Activated T-cell treated with anti-CD3 and anti-CD28 coated beads, Interleukin-2, amount 50 U/mL, for 72 hours (primary cell): ENCODE measurements around the gene ALDH3B2. TPM values are rescaled to one million over a fixed set of nuclear protein-coding genes. Genes with fewer than 3 reads are reported as not detected.
"Not testable (repeated sequence)": the region's sequence is repeated elsewhere in the genome, so short reads cannot be mapped to it uniquely, and the experiment has no call there.

Experiments used
- ATAC-seq, 2 donors: fragments of 150-1000 bp; cut with Tn5 transposase; replicated peaks in 1 of 2; 2 replicates each; pipeline ENCODE4 v1.10.0; 2021; ENCODE audit warnings: moderate library complexity in 2 of 2, mild to moderate bottlenecking in 1 of 2
- DNase-seq, 2 donors: peaks; one replicate each; pipeline ENCODE4 v3.0.0; 2021 to 2022; ENCODE audit warnings: mixed read lengths in 1 of 2
- H3K27ac Mint-ChIP-seq: one replicate; pipeline ENCODE4 v1.8.0; 2022; ENCODE audit warnings: mild to moderate bottlenecking, moderate library complexity, mixed read lengths
- H3K27me3 Mint-ChIP-seq: one replicate; pipeline ENCODE4 v1.8.0; 2022; ENCODE audit warnings: low read depth, mixed read lengths
- H3K36me3 Mint-ChIP-seq, 2 donors: one replicate each; pipeline ENCODE4 v1.8.0; 2022; ENCODE audit warnings: mixed read lengths in 2 of 2, mild to moderate bottlenecking in 1 of 2; ENCODE audit not compliant: insufficient read depth in 2 of 2
- H3K4me1 Mint-ChIP-seq: one replicate; pipeline ENCODE4 v1.8.0; 2022; ENCODE audit warnings: low read depth, mixed read lengths
- H3K4me3 Mint-ChIP-seq, 2 donors: one replicate each; pipeline ENCODE4 v1.8.0; 2022; ENCODE audit warnings: mild to moderate bottlenecking in 2 of 2, mixed read lengths in 2 of 2, moderate library complexity in 2 of 2
- H3K9me3 Mint-ChIP-seq, 2 donors: one replicate each; pipeline ENCODE4 v1.8.0; 2022; ENCODE audit warnings: mixed read lengths in 2 of 2
- total RNA-seq, 2 donors: library from RNA; stranded (reverse); gene quantifications; one replicate each; pipeline ENCODE4 v1.2.3, GENCODE V29; 2022

ALDH3B2 gene
- total RNA-seq, 2 donors from 2014 or later: not detected

- no peak overlapping the region for H3K4me3 Mint-ChIP-seq
- H3K36me3 Mint-ChIP-seq: no peaks in the 10 kb centered on the region
- H3K27ac Mint-ChIP-seq: no peak overlapping the region
- ATAC-seq: no peak
- DNase-seq: no peak
- no peaks in the 10 kb centered on the region for H3K9me3 Mint-ChIP-seq
- H3K27me3 Mint-ChIP-seq: no peaks in the 10 kb centered on the region
- H3K4me1 Mint-ChIP-seq: no peaks in the 10 kb centered on the region
Measured at GRCh38 chr11:67699521-67699920, 25.1 kb upstream of the ALDH3B2 start.

GRCh38 chr11:67698247-67698646 is 23.8 kb upstream of the ALDH3B2 start:
- no peaks in the 10 kb centered on the region for H3K27me3 Mint-ChIP-seq
- no peaks in the 10 kb centered on the region for H3K36me3 Mint-ChIP-seq
- no peaks in the 10 kb centered on the region for H3K4me1 Mint-ChIP-seq
- no peaks in the 10 kb centered on the region for H3K9me3 Mint-ChIP-seq
- H3K27ac Mint-ChIP-seq: no peak overlapping the region
- H3K4me3 Mint-ChIP-seq: no peak overlapping the region
- peak; percentile 43 to 60 for ATAC-seq
- peak; percentile 13 for DNase-seq

- no peaks in the 10 kb centered on the region for H3K9me3 Mint-ChIP-seq
- H3K4me1 Mint-ChIP-seq: no peaks in the 10 kb centered on the region
Measured at GRCh38 chr11:67697846-67698245, 23.4 kb upstream of the ALDH3B2 start.

GRCh38 chr11:67696998-67697397 is 22.6 kb upstream of the ALDH3B2 start:
- H3K4me3 Mint-ChIP-seq: no peak overlapping the region
- no peaks in the 10 kb centered on the region for H3K36me3 Mint-ChIP-seq
- DNase-seq: no peak
- H3K4me1 Mint-ChIP-seq: no peaks in the 10 kb centered on the region
- H3K27me3 Mint-ChIP-seq: no peaks in the 10 kb centered on the region
- no peak overlapping the region for H3K27ac Mint-ChIP-seq
- ATAC-seq: no peak
- H3K9me3 Mint-ChIP-seq: no peaks in the 10 kb centered on the region

More at GRCh38 chr11:67697846-67698245, 23.4 kb upstream of the ALDH3B2 start:
- no peak for ATAC-seq
- Mint-ChIP-seq H3K4me3 (no peak overlapping the region), H3K36me3 (no peaks in the 10 kb centered on the region), H3K27ac (no peak overlapping the region), H3K27me3 (no peaks in the 10 kb centered on the region)
- DNase-seq: no peak

GRCh38 chr11:67695606-67696005 is 21.2 kb upstream of the ALDH3B2 start:
- H3K4me3 Mint-ChIP-seq: no peak overlapping the region
- H3K4me1 Mint-ChIP-seq: no peaks in the 10 kb centered on the region
- H3K27me3 Mint-ChIP-seq: peaks cover under 1% of the 10 kb centered on the region
- no peak for ATAC-seq
- H3K36me3 Mint-ChIP-seq: no peaks in the 10 kb centered on the region
- DNase-seq: no peak
- no peak overlapping the region for H3K27ac Mint-ChIP-seq
- H3K9me3 Mint-ChIP-seq: no peaks in the 10 kb centered on the region

- Mint-ChIP-seq H3K27me3 (peaks cover 7% of the 10 kb centered on the region), H3K4me1 (no peaks in the 10 kb centered on the region), H3K27ac (no peak overlapping the region), H3K9me3 (no peaks in the 10 kb centered on the region), H3K36me3 (no peaks in the 10 kb centered on the region), H3K4me3 (no peak overlapping the region)
- DNase-seq (no peak), ATAC-seq (no peak)
Measured at GRCh38 chr11:67694875-67695555, 20.6 kb upstream of the ALDH3B2 start.

- Mint-ChIP-seq H3K27ac (no peak overlapping the region), H3K4me1 (no peaks in the 10 kb centered on the region), H3K9me3 (no peaks in the 10 kb centered on the region), H3K27me3 (peaks cover 7% of the 10 kb centered on the region), H3K4me3 (no peak overlapping the region), H3K36me3 (no peaks in the 10 kb centered on the region)
- ATAC-seq (no peak), DNase-seq (no peak)
Measured at GRCh38 chr11:67691149-67691548, 16.7 kb upstream of the ALDH3B2 start.

- Mint-ChIP-seq H3K4me3 (no peak overlapping the region), H3K4me1 (no peaks in the 10 kb centered on the region), H3K27ac (no peak overlapping the region), H3K36me3 (no peaks in the 10 kb centered on the region), H3K9me3 (no peaks in the 10 kb centered on the region), H3K27me3 (peaks cover 14% of the 10 kb centered on the region)
- DNase-seq: no peak
- peak in 1 of 2 donors; percentile 25 for ATAC-seq
Measured at GRCh38 chr11:67689178-67689577, 14.8 kb upstream of the ALDH3B2 start.

GRCh38 chr11:67687986-67688385 is 13.6 kb upstream of the ALDH3B2 start:
- ATAC-seq (no peak), DNase-seq (no peak)
- no peak overlapping the region for H3K4me3 Mint-ChIP-seq
- H3K27ac Mint-ChIP-seq: no peak overlapping the region
- H3K36me3 Mint-ChIP-seq: no peaks in the 10 kb centered on the region
- peaks cover 14% of the 10 kb centered on the region for H3K27me3 Mint-ChIP-seq
- no peaks in the 10 kb centered on the region for H3K9me3 Mint-ChIP-seq
- no peaks in the 10 kb centered on the region for H3K4me1 Mint-ChIP-seq

- H3K4me1 Mint-ChIP-seq, DNase-seq, H3K27ac Mint-ChIP-seq, H3K36me3 Mint-ChIP-seq, H3K9me3 Mint-ChIP-seq, ATAC-seq, H3K4me3 Mint-ChIP-seq: not testable (repeated sequence)
- peaks cover 14% of the 10 kb centered on the region for H3K27me3 Mint-ChIP-seq
Measured at GRCh38 chr11:67685641-67686332, 11.4 kb upstream of the ALDH3B2 start.

- not testable (repeated sequence) for H3K27ac Mint-ChIP-seq, H3K9me3 Mint-ChIP-seq, H3K4me1 Mint-ChIP-seq, H3K4me3 Mint-ChIP-seq, DNase-seq, H3K36me3 Mint-ChIP-seq, ATAC-seq
- peaks cover 11% of the 10 kb centered on the region for H3K27me3 Mint-ChIP-seq
Measured at GRCh38 chr11:67682126-67683034, 8.0 kb upstream of the ALDH3B2 start.

- Mint-ChIP-seq H3K27me3 (peaks cover 16% of the 10 kb centered on the region), H3K9me3 (peaks cover 4 to 5% of the 10 kb centered on the region in 2 donors), H3K27ac (peak overlapping the region; percentile 16), H3K36me3 (peaks cover 0 to 3% of the 10 kb centered on the region in 2 donors), H3K4me3 (no peak overlapping the region), H3K4me1 (no peaks in the 10 kb centered on the region)
- ATAC-seq (no peak), DNase-seq (no peak)
Measured at GRCh38 chr11:67680696-67681470, 6.5 kb upstream of the ALDH3B2 start.
